Lower lobe of right lung (tissue), 2 donors: ENCODE measurements around the gene HACE1. TPM values are rescaled to one million over a fixed set of nuclear protein-coding genes. Genes with fewer than 3 reads are reported as not detected.
"Not testable (repeated sequence)": the region's sequence is repeated elsewhere in the genome, so short reads cannot be mapped to it uniquely, and the experiment has no call there.

Source experiments
- ATAC-seq, 2 donors: fragments of 200-7000 bp; cut with Tn5 transposase; one replicate each; pipeline ENCODE4 v1.9.1; 2020 to 2022; ENCODE audit warnings: mild to moderate bottlenecking in 2 of 2, moderate library complexity in 2 of 2
- DNase-seq: peaks from one replicate; pipeline ENCODE4 v3.0.0-alpha.2; 2020
- H3K27ac ChIP-seq: fragments of 200-600 bp; one replicate; pipeline ENCODE4 v1.8.0; 2022
- H3K27me3 ChIP-seq: fragments of 200-600 bp; one replicate; pipeline ENCODE4 v1.8.0; 2022; ENCODE audit warnings: low read depth
- H3K36me3 ChIP-seq: fragments of 200-600 bp; one replicate; pipeline ENCODE4 v1.8.0; 2022; ENCODE audit warnings: mild to moderate bottlenecking
- H3K4me1 ChIP-seq: fragments of 200-600 bp; one replicate; pipeline ENCODE4 v1.8.0; 2022
- H3K4me3 ChIP-seq: fragments of 200-600 bp; one replicate; pipeline ENCODE4 v1.8.0; 2022; ENCODE audit warnings: mild to moderate bottlenecking
- H3K9me3 ChIP-seq: fragments of 200-600 bp; one replicate; pipeline ENCODE4 v1.8.0; 2022
- intact Hi-C: fragments of 100-400 bp; cut with DNase I; formaldehyde crosslinking; loops from one replicate; pipeline ENCODE4 v1.11.0; 2022
- total RNA-seq: library from RNA; stranded (reverse); fragmentation: NEBNext Ultra II Directional; extraction: Animal tissue kit (Norgen Biotek cat#: 25700); gene quantifications from one replicate; pipeline ENCODE4 v1.2.1, GENCODE V29; 2021
- TF ChIP-seq, protein P1 (sequence below): fragments of 200-600 bp; IDR thresholded peaks from one replicate; pipeline ENCODE4 v1.8.0; 2022; ENCODE audit warnings: antibody characterized with exemption, mild to moderate bottlenecking
- donor health status: DM: no; HTN: yes; CAD: no; lungs with severe emphysema.

The HACE1 gene
- total RNA-seq, 1 donor from 2014 or later = 11.5 TPM

DNA sequence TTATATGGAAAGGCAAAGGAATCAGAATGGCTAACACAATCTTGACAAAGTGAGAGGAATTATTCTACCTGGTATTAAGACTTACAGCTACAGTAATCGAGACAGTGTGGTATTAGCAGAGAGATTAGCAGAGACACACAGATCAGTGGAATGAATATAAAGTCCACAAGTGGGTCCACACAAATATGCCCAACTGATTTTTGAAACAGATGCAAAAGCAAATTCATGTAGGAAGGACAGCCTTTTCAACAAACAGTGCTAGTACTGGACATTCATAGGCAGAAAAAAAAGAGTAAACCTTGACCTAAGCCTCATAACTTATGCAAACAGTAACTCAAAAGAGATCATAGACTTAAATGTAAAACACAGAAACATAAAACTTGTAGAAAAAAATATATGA is 22.6 kb downstream of the HACE1 start:
- TF ChIP-seq, protein P1, sequence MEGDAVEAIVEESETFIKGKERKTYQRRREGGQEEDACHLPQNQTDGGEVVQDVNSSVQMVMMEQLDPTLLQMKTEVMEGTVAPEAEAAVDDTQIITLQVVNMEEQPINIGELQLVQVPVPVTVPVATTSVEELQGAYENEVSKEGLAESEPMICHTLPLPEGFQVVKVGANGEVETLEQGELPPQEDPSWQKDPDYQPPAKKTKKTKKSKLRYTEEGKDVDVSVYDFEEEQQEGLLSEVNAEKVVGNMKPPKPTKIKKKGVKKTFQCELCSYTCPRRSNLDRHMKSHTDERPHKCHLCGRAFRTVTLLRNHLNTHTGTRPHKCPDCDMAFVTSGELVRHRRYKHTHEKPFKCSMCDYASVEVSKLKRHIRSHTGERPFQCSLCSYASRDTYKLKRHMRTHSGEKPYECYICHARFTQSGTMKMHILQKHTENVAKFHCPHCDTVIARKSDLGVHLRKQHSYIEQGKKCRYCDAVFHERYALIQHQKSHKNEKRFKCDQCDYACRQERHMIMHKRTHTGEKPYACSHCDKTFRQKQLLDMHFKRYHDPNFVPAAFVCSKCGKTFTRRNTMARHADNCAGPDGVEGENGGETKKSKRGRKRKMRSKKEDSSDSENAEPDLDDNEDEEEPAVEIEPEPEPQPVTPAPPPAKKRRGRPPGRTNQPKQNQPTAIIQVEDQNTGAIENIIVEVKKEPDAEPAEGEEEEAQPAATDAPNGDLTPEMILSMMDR = no peak
- H3K27ac ChIP-seq = no peak overlapping the region
- intact Hi-C loops = no loop called here
- H3K4me1 ChIP-seq = no peaks in the 10 kb centered on the region
- ATAC-seq (no peak), DNase-seq (no peak)
- no peaks in the 10 kb centered on the region for H3K9me3 ChIP-seq
- H3K4me3 ChIP-seq = no peak overlapping the region
- peaks cover 18% of the 10 kb centered on the region for H3K36me3 ChIP-seq
- H3K27me3 ChIP-seq = no peaks in the 10 kb centered on the region

DNA sequence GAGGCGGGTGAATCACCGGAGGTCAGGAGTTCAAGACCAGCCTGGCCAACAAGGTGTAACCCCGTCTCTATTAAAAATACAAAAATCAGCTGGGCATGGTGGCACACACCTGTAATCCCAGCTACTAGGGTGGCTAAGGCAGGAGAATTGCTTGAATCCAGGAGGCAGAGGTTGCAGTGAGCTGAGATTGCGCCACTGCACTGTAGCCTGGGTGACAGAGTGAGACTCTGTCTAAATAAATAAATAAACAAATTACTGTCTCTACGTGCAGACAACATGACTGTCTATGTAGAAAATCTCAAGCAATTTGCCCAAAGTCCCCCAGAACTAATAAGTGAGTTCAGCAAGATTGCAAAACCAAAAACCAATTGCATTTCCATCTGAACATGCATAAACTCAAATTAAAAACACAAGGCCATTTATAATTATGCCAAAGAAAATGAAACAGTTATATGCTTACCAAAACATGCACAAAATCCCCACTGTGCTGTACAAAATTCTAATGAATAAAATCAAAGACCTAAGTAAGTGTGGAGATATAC is 23.2 kb downstream of the HACE1 start:
- H3K27ac ChIP-seq, H3K4me3 ChIP-seq, intact Hi-C loops, DNase-seq, H3K27me3 ChIP-seq, ATAC-seq, H3K4me1 ChIP-seq, H3K9me3 ChIP-seq: not testable (repeated sequence)
- peaks cover 16% of the 10 kb centered on the region for H3K36me3 ChIP-seq

DNA sequence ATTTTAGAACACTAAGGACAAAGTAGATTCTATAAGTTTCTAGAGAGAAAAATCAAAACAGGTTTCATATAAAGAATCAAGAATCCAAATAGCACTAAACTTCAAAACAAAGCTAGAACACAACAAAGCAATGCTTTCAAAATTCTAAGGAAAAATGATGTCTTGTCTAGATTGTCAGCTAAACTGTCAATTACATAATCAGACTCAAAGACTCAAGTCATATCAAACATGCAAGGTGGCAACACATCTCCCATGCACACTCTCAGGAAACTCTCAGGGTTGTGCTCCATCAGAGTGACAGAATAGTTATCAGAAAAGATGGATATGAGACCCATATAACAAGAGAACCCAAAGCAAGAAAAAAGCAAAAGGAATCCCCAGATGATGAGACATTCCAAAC is 23.9 kb downstream of the HACE1 start:
- no peaks in the 10 kb centered on the region for H3K4me1 ChIP-seq
- intact Hi-C loops = no loop called here
- ATAC-seq (no peak), DNase-seq (no peak)
- H3K27me3 ChIP-seq = no peaks in the 10 kb centered on the region
- TF ChIP-seq, protein P1 = no peak
- H3K4me3 ChIP-seq = no peak overlapping the region
- H3K36me3 ChIP-seq = peaks cover 16% of the 10 kb centered on the region
- H3K27ac ChIP-seq = no peak overlapping the region
- no peaks in the 10 kb centered on the region for H3K9me3 ChIP-seq

DNA sequence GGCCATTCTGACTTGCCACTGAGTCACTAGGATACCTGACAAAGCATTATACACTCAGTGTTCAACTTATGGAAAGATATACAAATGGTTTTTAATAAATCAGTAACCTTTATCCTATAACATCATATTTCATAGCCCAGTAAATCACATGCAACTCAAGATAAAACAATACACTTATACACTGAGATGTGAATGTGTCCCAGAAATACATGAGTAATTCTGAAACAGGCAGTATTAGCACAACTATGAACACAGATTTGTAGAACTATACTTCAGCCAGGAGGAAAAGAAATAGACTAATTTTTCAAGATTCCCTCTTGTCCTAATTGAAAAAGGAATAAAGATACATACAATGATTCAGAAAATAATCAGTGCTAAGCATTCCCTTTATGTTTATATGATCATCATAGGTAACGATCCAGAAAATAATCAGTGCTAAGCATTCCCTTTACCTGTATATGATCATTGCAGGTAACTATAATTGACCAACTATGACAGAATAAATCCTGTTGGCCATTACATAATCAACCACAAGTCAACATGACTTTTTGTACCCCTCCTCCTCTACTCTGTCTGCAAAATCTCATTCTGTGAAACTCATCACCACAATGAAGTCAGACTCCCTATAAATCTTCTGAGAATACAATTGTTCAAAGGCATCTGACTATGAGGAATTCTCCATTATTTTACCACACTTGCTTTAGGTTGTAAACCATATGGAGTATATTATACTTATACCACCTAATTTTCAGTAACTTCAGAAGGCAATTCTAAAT is 30.3 kb downstream of the HACE1 start:
- TF ChIP-seq, protein P1 = no peak
- peaks cover 16% of the 10 kb centered on the region for H3K36me3 ChIP-seq
- intact Hi-C loops = no loop called here
- no peaks in the 10 kb centered on the region for H3K4me1 ChIP-seq
- no peaks in the 10 kb centered on the region for H3K27me3 ChIP-seq
- DNase-seq (no peak), ATAC-seq (no peak)
- H3K27ac ChIP-seq = no peak overlapping the region
- no peaks in the 10 kb centered on the region for H3K9me3 ChIP-seq
- H3K4me3 ChIP-seq = no peak overlapping the region

DNA sequence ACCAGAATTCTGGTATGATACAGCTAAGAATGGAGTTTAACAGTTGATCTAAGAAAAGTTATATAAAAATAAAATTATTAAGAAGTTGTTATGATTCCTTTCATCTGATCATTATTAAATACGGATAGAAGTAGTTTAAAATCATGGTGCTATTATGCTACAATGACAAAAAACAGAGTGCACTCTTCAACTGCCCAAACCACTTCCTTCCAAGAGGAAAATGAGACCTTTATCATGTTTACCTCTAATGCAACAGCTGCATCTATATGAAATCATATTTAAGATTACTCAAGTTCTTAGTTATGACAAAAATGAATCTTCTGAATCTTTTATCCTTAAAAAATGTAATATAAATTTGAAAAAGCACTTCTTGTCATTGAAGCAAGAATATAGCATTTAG is 31.2 kb downstream of the HACE1 start:
- Histone ChIP-seq H3K36me3 (peaks cover 11% of the 10 kb centered on the region), H3K9me3 (no peaks in the 10 kb centered on the region), H3K27me3 (no peaks in the 10 kb centered on the region), H3K27ac (no peak overlapping the region), H3K4me1 (no peaks in the 10 kb centered on the region), H3K4me3 (no peak overlapping the region)
- intact Hi-C loops = no loop called here
- ATAC-seq = no peak
- TF ChIP-seq, protein P1 = no peak
- DNase-seq = no peak

DNA sequence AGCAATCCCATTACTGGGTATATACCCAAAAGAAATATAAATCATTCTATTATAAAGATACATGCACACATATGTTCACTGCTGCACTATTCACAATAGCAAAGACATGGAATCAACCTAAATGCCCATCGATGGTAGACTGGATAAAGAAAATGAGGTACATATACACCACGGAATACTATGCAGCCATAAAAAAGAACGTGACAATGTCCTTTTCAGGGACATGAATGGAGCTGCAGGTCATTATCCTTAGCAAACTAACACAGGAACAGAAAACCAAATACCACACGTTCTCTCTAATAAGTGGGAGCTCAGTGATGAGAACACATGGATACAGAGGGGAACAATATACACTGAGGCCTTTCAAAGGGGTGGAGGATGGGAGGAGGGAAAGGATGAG is 38.9 kb downstream of the HACE1 start:
- intact Hi-C loops, H3K36me3 ChIP-seq, H3K27ac ChIP-seq, H3K4me1 ChIP-seq, H3K27me3 ChIP-seq, H3K9me3 ChIP-seq, DNase-seq, ATAC-seq, H3K4me3 ChIP-seq: not testable (repeated sequence)
